Heart left ventricle (tissue), 16 donors: Measurements from ENCODE around the gene PNPO. TPM values are rescaled to one million over a fixed set of nuclear protein-coding genes. Genes with fewer than 3 reads are reported as not detected.

ENCODE experiments used
- ATAC-seq, 4 donors: fragments of 200-7000 bp; cut with Tn5 transposase; one replicate each; pipeline ENCODE4 v1.9.1; 2020 to 2022; ENCODE audit warnings: moderate library complexity in 4 of 4, mild to moderate bottlenecking in 3 of 4, moderate number of reproducible peaks in 1 of 4
- DNase-seq, 5 donors: peaks; one replicate each; pipeline ENCODE4 v3.0.0-alpha.2; 2020
- H3K27ac ChIP-seq, 12 donors: fragments of 200-600 bp; sonication (generic) in 4 of 12; one replicate each; pipeline versions ENCODE4 v1.5.0 to v1.8.0; 2016 to 2022; ENCODE audit warnings: mild to moderate bottlenecking in 2 of 12
- H3K27me3 ChIP-seq, 9 donors: fragments of 200-600 bp; sonication (generic) in 2 of 9; one replicate each; pipeline versions ENCODE4 v1.5.1 to v1.8.0; 2016 to 2022; ENCODE audit warnings: mild to moderate bottlenecking in 3 of 9
- H3K36me3 ChIP-seq, 9 donors: fragments of 200-600 bp; sonication (generic) in 2 of 9; one replicate each; pipeline versions ENCODE4 v1.5.0 to v1.8.0; 2018 to 2022; ENCODE audit warnings: mild to moderate bottlenecking in 2 of 9
- H3K4me1 ChIP-seq, 12 donors: fragments of 200-600 bp; sonication (generic) in 4 of 12; one replicate each; pipeline versions ENCODE4 v1.5.0 to v1.8.0; 2016 to 2022; ENCODE audit warnings: mild to moderate bottlenecking in 3 of 12
- H3K4me3 ChIP-seq, 12 donors: fragments of 200-600 bp; sonication (generic) in 4 of 12; one replicate each; pipeline versions ENCODE4 v1.5.0 to v1.8.0; 2017 to 2022; ENCODE audit warnings: mild to moderate bottlenecking in 9 of 12, moderate library complexity in 4 of 12
- H3K9me3 ChIP-seq, 12 donors: fragments of 200-600 bp; sonication (generic) in 4 of 12; one replicate each; pipeline versions ENCODE4 v1.5.0 to v1.8.0; 2016 to 2022; ENCODE audit warnings: mild to moderate bottlenecking in 1 of 12
- POLR2A ChIP-seq, 2 donors: fragments of 450-650 bp; IDR thresholded peaks; one replicate each; pipeline ENCODE4 v1.6.1; 2017; ENCODE audit warnings: antibody characterized with exemption in 2 of 2, mild to moderate bottlenecking in 2 of 2, moderate library complexity in 2 of 2
- WGBS, 4 donors: extraction: QIAGEN DNeasy Blood & Tissue Kit in 2 of 4; methylation state at CpG; one replicate each; pipeline versions ENCODE4 v1.1.5 to v1.1.7; 2013 to 2018; 5-methylcytosine and 5-hydroxymethylcytosine counted together
- intact Hi-C, 10 donors: fragments of 100-400 bp; cut with DNase I; formaldehyde crosslinking; loops; one replicate each; pipeline versions ENCODE4 v1.11.1 to v1.14.2; 2022
- polyA plus RNA-seq, 2 donors: library from polyadenylated mRNA; stranded (reverse); fragments of 200-250 nt; gene quantifications; one replicate each; pipeline ENCODE4 v1.2.3, GENCODE V29; 2013
- total RNA-seq, 9 donors: library from RNA; depleted of rRNA in 2 of 9; stranded (reverse); fragments of >200 nt in 2 of 9; fragmentation: NEBNext Ultra II Directional in 3 of 9; extraction: Animal tissue kit (Norgen Biotek cat#: 25700) in 3 of 9; gene quantifications; one replicate each; pipeline versions ENCODE4 v1.1.0 to v1.2.4, GENCODE V29; 2016 to 2023
- TF ChIP-seq, protein P1 (sequence below), 12 donors: fragments of 200-600 bp; sonication (generic) in 4 of 12; IDR thresholded peaks; one replicate each; pipeline versions ENCODE4 v1.5.0 to v1.8.0; 2018 to 2022; ENCODE audit warnings: antibody characterized with exemption in 12 of 12, mild to moderate bottlenecking in 5 of 12
- donor health status: ischemic (EF 13 %, LVEDD 7.1; RV severe dilation, severe dysfunction).
- donor health status: healthy with polysubstance abuse.
- donor health status: DM: no; HTN: yes; CAD: no.
- donor health status: DM: no; HTN: no; CAD: no.
- donor health status: ischemic (EF 25% LVEDD 6.9; RV normal size, moderate dysfunction).
- donor health status: ischemic (EF 25% LVEDD 5.7; RV mildly dilated, moderate dysfunction).
- donor health status: healthy.
- donor health status: DM: yes; HTN: yes; CAD: no.
- donor health status: ischemic (EF 35%, LVEDD 5.7; RV mildly dilated, moderate dysfunction).
- donor health status: nonischemic (EF 11% LVEDD 7.7; RV severe dilation, severe dysfunction).
- donor health status: DM: yes; HTN: yes; CAD: no.
- donor health status: PGD.
- donor health status: ischemic (EF 29% LVEDD 5.4; RV normal size, mild dysfunction).
- donor health status: nonischemic (EF 23%, LVEDD 6.1; RV moderate dilation, normal function).

The PNPO gene
- total and polyA plus RNA-seq, 11 donors = 12.6 to 45.0 (median 29.7) TPM

DNA sequence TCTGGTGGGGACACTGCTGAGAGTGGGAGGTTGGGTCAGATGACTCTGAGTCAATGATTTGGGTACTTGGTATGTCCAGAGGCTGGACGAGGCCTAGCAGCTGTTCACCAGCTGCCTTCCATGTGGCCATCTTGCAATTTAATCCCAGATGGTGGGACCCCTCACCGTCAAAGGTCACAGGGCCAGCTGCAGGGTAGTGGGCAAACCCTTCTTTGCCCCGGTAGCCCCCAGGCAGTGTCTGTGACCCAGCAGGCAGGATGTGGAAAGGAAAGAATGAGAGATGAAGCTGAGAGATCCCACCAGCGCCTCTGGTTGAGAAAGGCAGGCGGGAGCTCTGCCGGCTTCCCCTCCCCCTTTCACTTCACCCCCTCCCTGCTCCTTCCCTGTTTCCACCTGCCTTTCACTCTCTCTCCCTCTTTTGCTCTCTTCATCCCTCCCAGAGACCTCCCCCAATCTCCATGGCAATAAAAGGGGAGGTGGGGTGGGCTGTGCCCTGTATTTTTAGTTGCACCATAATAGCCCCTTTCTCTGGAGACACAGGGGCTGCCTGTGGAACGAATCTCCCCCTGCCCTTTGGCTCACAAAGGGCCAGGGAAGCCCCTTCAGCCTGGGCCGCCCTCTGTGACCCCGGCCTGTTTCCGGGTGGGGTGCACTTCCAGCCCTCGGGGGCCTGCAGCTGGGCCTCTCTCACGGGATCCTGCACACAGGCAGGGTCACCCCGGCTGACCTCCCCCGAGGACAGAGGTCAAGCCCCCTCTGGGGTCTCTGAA is 49.8 kb downstream of the PNPO start:
- ATAC-seq (no peak), DNase-seq (no peak)
- no peaks in the 10 kb centered on the region for H3K9me3 ChIP-seq
- peaks cover 0 to 27% (median 3%) of the 10 kb centered on the region in 12 donors for H3K4me1 ChIP-seq
- WGBS, 4 donors = 62 to 72% (median 67%) methylated on average over 12 to 14 of the region's 14 CpGs
- intact Hi-C loops = no loop called here
- H3K27ac ChIP-seq = no peak overlapping the region
- H3K27me3 ChIP-seq = no peaks in the 10 kb centered on the region
- no peaks in the 10 kb centered on the region for H3K36me3 ChIP-seq
- TF ChIP-seq POLR2A (IDR thresholded peaks at IDR 0.05) = no peak
- TF ChIP-seq, protein P1, sequence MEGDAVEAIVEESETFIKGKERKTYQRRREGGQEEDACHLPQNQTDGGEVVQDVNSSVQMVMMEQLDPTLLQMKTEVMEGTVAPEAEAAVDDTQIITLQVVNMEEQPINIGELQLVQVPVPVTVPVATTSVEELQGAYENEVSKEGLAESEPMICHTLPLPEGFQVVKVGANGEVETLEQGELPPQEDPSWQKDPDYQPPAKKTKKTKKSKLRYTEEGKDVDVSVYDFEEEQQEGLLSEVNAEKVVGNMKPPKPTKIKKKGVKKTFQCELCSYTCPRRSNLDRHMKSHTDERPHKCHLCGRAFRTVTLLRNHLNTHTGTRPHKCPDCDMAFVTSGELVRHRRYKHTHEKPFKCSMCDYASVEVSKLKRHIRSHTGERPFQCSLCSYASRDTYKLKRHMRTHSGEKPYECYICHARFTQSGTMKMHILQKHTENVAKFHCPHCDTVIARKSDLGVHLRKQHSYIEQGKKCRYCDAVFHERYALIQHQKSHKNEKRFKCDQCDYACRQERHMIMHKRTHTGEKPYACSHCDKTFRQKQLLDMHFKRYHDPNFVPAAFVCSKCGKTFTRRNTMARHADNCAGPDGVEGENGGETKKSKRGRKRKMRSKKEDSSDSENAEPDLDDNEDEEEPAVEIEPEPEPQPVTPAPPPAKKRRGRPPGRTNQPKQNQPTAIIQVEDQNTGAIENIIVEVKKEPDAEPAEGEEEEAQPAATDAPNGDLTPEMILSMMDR (IDR thresholded peaks at IDR 0.05) = no peak
- no peak overlapping the region for H3K4me3 ChIP-seq

DNA sequence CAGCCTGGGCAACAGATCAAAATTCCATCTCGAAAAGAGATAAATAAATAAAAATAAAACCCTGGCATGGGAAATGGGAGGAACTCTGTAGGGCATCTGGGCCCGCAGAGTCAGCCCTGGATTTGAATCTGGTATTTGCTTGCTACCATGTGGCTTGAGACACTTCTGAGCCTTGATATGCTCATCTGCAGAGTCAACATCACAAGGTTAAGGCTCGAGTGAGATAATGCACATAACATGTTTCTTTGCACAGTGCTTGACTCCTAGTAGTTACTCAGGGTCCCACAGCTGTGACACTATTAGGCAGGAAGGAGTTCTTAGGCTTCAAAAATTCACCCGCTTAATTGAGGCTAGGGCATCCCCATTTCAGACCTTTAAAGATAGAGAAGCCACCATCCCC is 50.8 kb downstream of the PNPO start:
- Histone ChIP-seq H3K4me1 (peaks cover 0 to 26% (median 2%) of the 10 kb centered on the region in 12 donors), H3K4me3 (no peak overlapping the region), H3K9me3 (no peaks in the 10 kb centered on the region), H3K36me3 (no peaks in the 10 kb centered on the region), H3K27ac (no peak overlapping the region), H3K27me3 (no peaks in the 10 kb centered on the region)
- WGBS, 4 donors = 48 to 55% (median 52%) methylated on average over 4 of the region's 4 CpGs
- intact Hi-C loops = no loop called here
- DNase-seq = no peak
- ATAC-seq = peak in 1 of 4 donors; percentile 21
- TF ChIP-seq, protein P1 (IDR thresholded peaks at IDR 0.05) = no peak
- no peak for TF ChIP-seq POLR2A (IDR thresholded peaks at IDR 0.05)

DNA sequence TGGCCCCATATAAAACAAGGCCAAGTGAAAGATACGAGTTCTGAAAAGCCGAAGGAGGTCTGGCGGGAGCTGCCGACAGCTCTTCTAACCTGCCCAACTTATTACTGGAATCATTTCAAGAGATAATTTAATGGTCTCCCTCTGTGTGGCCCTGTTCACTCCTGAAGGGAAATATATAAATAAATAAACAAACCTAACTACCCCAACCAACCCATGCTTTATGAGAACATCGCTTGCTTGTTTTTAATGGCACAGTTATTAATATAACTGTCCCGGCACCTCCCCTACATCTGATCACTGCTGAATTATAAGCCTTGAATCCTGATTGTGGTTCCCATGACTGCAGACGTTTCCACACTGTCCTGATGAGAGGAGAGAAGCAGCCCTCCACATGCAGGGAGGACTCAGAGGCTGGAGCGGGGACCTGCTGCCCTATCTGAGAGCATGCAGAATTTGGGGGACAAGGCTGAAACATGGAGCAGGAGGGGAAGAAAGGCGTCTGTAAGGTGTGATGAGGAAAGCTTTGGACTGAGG is 51.7 kb downstream of the PNPO start:
- no peak for DNase-seq
- 51 to 64% (median 61%) methylated on average over 8 to 9 of the region's 9 CpGs for whole genome bisulfite sequencing, 4 donors
- peaks cover 0 to 20% (median 0%) of the 10 kb centered on the region in 12 donors for H3K4me1 ChIP-seq
- no peak for TF ChIP-seq POLR2A (IDR thresholded peaks at IDR 0.05)
- TF ChIP-seq, protein P1 (IDR thresholded peaks at IDR 0.05) = no peak
- H3K4me3 ChIP-seq = no peak overlapping the region
- no peaks in the 10 kb centered on the region for H3K9me3 ChIP-seq
- H3K27me3 ChIP-seq = no peaks in the 10 kb centered on the region
- H3K27ac ChIP-seq = no peak overlapping the region
- intact Hi-C loops = no loop called here
- peak in 1 of 4 donors; percentile 36 for ATAC-seq
- H3K36me3 ChIP-seq = no peaks in the 10 kb centered on the region

DNA sequence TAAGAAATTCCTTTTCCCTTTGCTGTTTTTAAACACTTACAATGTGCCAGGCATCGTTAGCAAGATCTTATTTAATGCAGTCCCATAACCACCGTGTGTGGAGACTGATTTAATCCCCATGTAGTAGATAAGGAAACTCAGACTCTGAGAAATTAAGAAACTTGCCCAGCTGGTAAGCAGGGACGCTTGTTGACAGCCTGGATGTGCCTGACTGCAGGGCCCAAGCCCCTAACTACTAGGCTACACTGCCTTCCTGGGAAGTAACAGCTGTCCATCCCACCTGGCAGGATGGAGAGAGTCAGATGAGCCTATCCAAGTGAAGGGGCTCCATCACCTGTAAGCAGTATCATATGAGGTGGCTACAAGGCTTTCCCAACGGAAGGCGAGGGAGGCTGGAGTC is 52.6 kb downstream of the PNPO start:
- intact Hi-C loops = no loop called here
- H3K27me3 ChIP-seq = no peaks in the 10 kb centered on the region
- no peak overlapping the region for H3K27ac ChIP-seq
- DNase-seq (no peak), ATAC-seq (no peak)
- H3K9me3 ChIP-seq = no peaks in the 10 kb centered on the region
- TF ChIP-seq POLR2A (IDR thresholded peaks at IDR 0.05) = no peak
- TF ChIP-seq, protein P1 (IDR thresholded peaks at IDR 0.05) = no peak
- 79 to 86% (median 84%) methylated on average over 5 of the region's 5 CpGs for whole genome bisulfite sequencing, 4 donors
- H3K4me1 ChIP-seq = peaks cover 0 to 20% (median 0%) of the 10 kb centered on the region in 12 donors
- H3K36me3 ChIP-seq = no peaks in the 10 kb centered on the region
- no peak overlapping the region for H3K4me3 ChIP-seq
